K562 (cell line): ENCODE measurements around the gene DIPK1B. TPM values are rescaled to one million over a fixed set of nuclear protein-coding genes. Genes with fewer than 3 reads are reported as not detected.
A peak's percentile ranks its signal among the peaks of the same experiment; 100 is the strongest.

Experiments used
- BRF1 ChIP-seq: IDR thresholded peaks from 3 replicates; pipeline ENCODE4 v1.6.1; 2011; ENCODE audit warnings: borderline replicate concordance, mild to moderate bottlenecking; ENCODE audit not compliant: insufficient read length; ENCODE audit errors: extremely low read depth
- EWSR1 ChIP-seq: fragments of 450-650 bp; IDR thresholded peaks from 2 replicates; pipeline ENCODE4 v1.6.1; 2018; ENCODE audit warnings: borderline replicate concordance, mild to moderate bottlenecking, low read depth, moderate library complexity; ENCODE audit not compliant: partially characterized antibody
- FOXA3 ChIP-seq, 2 experiments: fragments of 450-650 bp in 1 of 2; sonication (generic) in 1 of 2; formaldehyde crosslinking; IDR thresholded peaks in 1 of 2; conservative IDR thresholded peaks in 1 of 2; 2 replicates each; pipeline versions ENCODE4 v1.4.0 to v1.8.0; 2020 to 2022; ENCODE audit warnings: mild to moderate bottlenecking in 2 of 2, missing genetic modification reagents in 1 of 2
- GABPB2 ChIP-seq: fragments of 250-450 bp; sonication (Bioruptor Pico); conservative IDR thresholded peaks from 2 replicates; pipeline ENCODE4 v1.5.1; 2021; ENCODE audit warnings: mild to moderate bottlenecking
- GTF2F1 ChIP-seq: IDR thresholded peaks from 2 replicates; pipeline ENCODE4 v1.6.1; 2011; ENCODE audit warnings: low read depth, low read length, improper control_type of control experiment
- MCM3 ChIP-seq: fragments of 450-650 bp; IDR thresholded peaks from 2 replicates; pipeline ENCODE4 v1.6.1; 2016
- PHF8 ChIP-seq: fragments of 200-600 bp; sonication (generic); IDR thresholded peaks from 2 replicates; pipeline ENCODE4 v1.6.1; 2012; ENCODE audit warnings: mixed run types, mild to moderate bottlenecking, inconsistent platforms, low read length, moderate library complexity, borderline replicate concordance
- POLR3G ChIP-seq: IDR thresholded peaks from 2 replicates; pipeline ENCODE4 v1.6.1; 2011; ENCODE audit not compliant: insufficient read length, insufficient replicate concordance; ENCODE audit errors: extremely low read depth
- SMAD1 ChIP-seq: fragments of 150-350 bp; IDR thresholded peaks from 2 replicates; pipeline ENCODE4 v1.6.1; 2014; ENCODE audit warnings: low read length, low read depth; ENCODE audit not compliant: partially characterized antibody
- SMARCE1 ChIP-seq: fragments of 450-650 bp; IDR thresholded peaks from 2 replicates; pipeline ENCODE4 v1.7.1; 2016; ENCODE audit warnings: mild to moderate bottlenecking
- ZNF239 ChIP-seq: fragments of 250-450 bp; sonication (Bioruptor Pico); IDR thresholded peaks from 2 replicates; pipeline ENCODE4 v1.4.0; 2020; ENCODE audit warnings: mild to moderate bottlenecking
- polyA plus RNA-seq, 8 experiments: library from polyadenylated mRNA; depleted of rRNA in 4 of 8; stranded (reverse) in 5 of 8; unstranded in 3 of 8; fragments of >200 nt; fragmentation: Nextera tagmentation in 2 of 8; fragmentation: Illumina TruSeq in 1 of 8; extraction: Ambion mirVana in 2 of 8; extraction: Trizol in 1 of 8; gene quantifications; 2 replicates each; pipeline versions ENCODE4 v1.2.1 to v1.2.3, GENCODE V29; 2011 to 2014; ENCODE audit warnings: inconsistent platforms in 1 of 8, missing spikeins in 1 of 8
- total RNA-seq, 7 experiments: library from RNA; depleted of rRNA in 6 of 7; stranded (reverse); fragments of >200 nt in 6 of 7; fragmentation: Illumina TruSeq in 2 of 7; extraction: Trizol in 2 of 7; gene quantifications; 2 replicates each; pipeline versions ENCODE4 v1.2.1 to v1.2.3, GENCODE V29; 2011 to 2021; ENCODE audit warnings: low replicate concordance in 1 of 7
- TF ChIP-seq, protein P1 (sequence below): fragments of 450-650 bp; formaldehyde crosslinking; IDR thresholded peaks from 2 replicates; pipeline ENCODE4 v1.4.0; 2020; ENCODE audit warnings: mild to moderate bottlenecking, moderate library complexity
- TF ChIP-seq, protein P2 (sequence below): sonication (generic); formaldehyde crosslinking; IDR thresholded peaks from 2 replicates; pipeline ENCODE4 v1.8.1; 2022; ENCODE audit warnings: missing genetic modification reagents
- TF ChIP-seq, protein P3 (sequence below), 2 experiments: fragments of 250-450 bp in 1 of 2; fragments of 450-650 bp in 1 of 2; sonication (Bioruptor Pico) in 1 of 2; IDR thresholded peaks; 2 replicates each; pipeline versions ENCODE4 v1.6.1 to v1.8.0; 2016 to 2021; ENCODE audit warnings: mild to moderate bottlenecking in 2 of 2, moderate library complexity in 2 of 2, missing compliant biosample characterization in 1 of 2, missing genetic modification characterization in 1 of 2

The DIPK1B gene
- total and polyA plus RNA-seq, 9 of the 15 experiments (the other 6 are each of a cell fraction or from before 2014, with no cell fraction given), result 0.08 to 22.3 (median 5.9) TPM

- no peak for TF ChIP-seq POLR3G
- no peak for TF ChIP-seq GABPB2 (CRISPR knock-in tag)
- peak; percentile 55; the same call in 1 of the 2 replicates for TF ChIP-seq PHF8
- TF ChIP-seq BRF1, result no peak
- TF ChIP-seq, protein P1, sequence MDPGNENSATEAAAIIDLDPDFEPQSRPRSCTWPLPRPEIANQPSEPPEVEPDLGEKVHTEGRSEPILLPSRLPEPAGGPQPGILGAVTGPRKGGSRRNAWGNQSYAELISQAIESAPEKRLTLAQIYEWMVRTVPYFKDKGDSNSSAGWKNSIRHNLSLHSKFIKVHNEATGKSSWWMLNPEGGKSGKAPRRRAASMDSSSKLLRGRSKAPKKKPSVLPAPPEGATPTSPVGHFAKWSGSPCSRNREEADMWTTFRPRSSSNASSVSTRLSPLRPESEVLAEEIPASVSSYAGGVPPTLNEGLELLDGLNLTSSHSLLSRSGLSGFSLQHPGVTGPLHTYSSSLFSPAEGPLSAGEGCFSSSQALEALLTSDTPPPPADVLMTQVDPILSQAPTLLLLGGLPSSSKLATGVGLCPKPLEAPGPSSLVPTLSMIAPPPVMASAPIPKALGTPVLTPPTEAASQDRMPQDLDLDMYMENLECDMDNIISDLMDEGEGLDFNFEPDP (CRISPR knock-in tag), result no peak
- no peak for TF ChIP-seq SMAD1
- TF ChIP-seq, protein P2, sequence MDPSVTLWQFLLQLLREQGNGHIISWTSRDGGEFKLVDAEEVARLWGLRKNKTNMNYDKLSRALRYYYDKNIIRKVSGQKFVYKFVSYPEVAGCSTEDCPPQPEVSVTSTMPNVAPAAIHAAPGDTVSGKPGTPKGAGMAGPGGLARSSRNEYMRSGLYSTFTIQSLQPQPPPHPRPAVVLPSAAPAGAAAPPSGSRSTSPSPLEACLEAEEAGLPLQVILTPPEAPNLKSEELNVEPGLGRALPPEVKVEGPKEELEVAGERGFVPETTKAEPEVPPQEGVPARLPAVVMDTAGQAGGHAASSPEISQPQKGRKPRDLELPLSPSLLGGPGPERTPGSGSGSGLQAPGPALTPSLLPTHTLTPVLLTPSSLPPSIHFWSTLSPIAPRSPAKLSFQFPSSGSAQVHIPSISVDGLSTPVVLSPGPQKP, result no peak
- TF ChIP-seq SMARCE1, result no peak
- no peak for TF ChIP-seq ZNF239 (CRISPR knock-in tag)
- TF ChIP-seq EWSR1, result no peak
- no peak for TF ChIP-seq FOXA3 (CRISPR knock-in tag; conservative IDR thresholded peaks at IDR 0.05 in 1 of 2, IDR thresholded peaks at IDR 0.05 in 1 of 2)
- no peak for TF ChIP-seq MCM3
- TF ChIP-seq, protein P3, sequence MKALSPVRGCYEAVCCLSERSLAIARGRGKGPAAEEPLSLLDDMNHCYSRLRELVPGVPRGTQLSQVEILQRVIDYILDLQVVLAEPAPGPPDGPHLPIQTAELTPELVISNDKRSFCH (CRISPR knock-in tag; IDR thresholded peaks at IDR 0.05), result no peak
- TF ChIP-seq, protein P3 (tag; IDR thresholded peaks at IDR 0.05), result 0 out of 2 replicates have a peak, but pooled peaks have one; percentile 34
- no peak for TF ChIP-seq GTF2F1
Measured at GRCh38 chr9:136711751-136712689, at the start of gene DIPK1B (continued).
